ENCODE measurements around the gene FHOD3.

DNA sequence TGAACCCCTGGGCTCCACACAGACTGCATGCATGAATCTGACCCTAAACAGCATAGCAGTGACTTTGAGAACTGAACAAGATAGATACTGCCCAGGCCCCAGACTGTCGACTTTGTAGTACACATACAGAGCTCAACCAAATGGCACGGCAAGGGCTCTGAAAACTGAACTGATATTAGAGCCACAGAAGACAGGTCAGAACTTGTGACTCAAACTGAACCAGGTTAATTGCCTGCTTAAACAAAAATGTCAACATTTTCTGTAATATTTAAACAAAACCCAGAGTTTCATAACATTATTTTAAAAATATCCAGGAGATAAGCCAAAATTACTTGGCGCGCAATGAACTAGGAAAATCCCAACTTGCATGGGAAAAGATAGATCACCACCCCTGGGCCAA, 271.0 kb downstream of the FHOD3 start:
- TF ChIP-seq POLR2A (IDR thresholded peaks at IDR 0.05; ENCODE audit: low read depth, low read length) (no peak), POLR2AphosphoS5 (IDR thresholded peaks at IDR 0.05; ENCODE audit: low read depth, low read length) (no peak), TAF1 (IDR thresholded peaks at IDR 0.05; ENCODE audit: borderline replicate concordance, low read depth, low read length) (no peak)

All from GM12892 (cell line).